ENCODE results near the gene COL27A1. TPM values are rescaled to one million over a fixed set of nuclear protein-coding genes. Genes with fewer than 3 reads are reported as not detected.

COL27A1 gene
- polyA plus RNA-seq, 1 of the 3 experiments (the other 2 are of a cell fraction), result 8.7 TPM

GRCh38 chr9:114276908-114277821, 121.8 kb downstream of the COL27A1 start (continued):
- TF ChIP-seq POLR2AphosphoS5 (IDR thresholded peaks at IDR 0.05; ENCODE audit: low read depth, low read length) (peak; percentile 35; the same call in 1 of the 2 replicates), YY1 (IDR thresholded peaks at IDR 0.05; ENCODE audit: low read depth) (no peak), REST (IDR thresholded peaks at IDR 0.05; ENCODE audit: low read depth, low read length) (no peak), JUND (IDR thresholded peaks at IDR 0.05) (peak; percentile 88), CHD2 (IDR thresholded peaks at IDR 0.05; ENCODE audit: low read length, partially characterized antibody) (no peak), TEAD4 (IDR thresholded peaks at IDR 0.05; ENCODE audit: borderline replicate concordance, insufficient read depth) (no peak), GABPA (IDR thresholded peaks at IDR 0.05; ENCODE audit: low read depth) (no peak), ELF1 (IDR thresholded peaks at IDR 0.05) (no peak), FOSL2 (IDR thresholded peaks at IDR 0.05; ENCODE audit: borderline replicate concordance, low read depth) (peak; percentile 94), NRF1 (IDR thresholded peaks at IDR 0.05; ENCODE audit: low read depth, low read length) (no peak)

DNA sequence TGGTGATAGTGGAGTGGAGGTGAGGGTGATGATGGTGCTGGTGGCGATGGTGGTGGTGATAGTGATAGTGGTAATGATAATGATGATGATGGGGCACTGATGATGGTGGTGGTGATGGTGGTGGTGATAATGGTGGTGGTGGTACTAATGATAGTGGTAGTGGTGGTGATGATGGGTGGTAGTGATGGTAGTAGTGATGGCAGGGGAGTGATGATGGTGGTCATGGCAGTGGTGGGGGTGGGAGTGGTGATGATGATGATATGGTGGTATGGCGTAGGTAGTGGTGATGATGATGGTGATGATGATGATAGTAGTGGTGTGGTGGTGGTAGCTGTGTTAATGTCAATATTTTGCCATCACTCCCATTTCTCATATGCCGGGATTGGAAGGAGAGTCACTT, 123.0 kb downstream of the COL27A1 start:
- POLR2A ChIA-PET, result no interaction called here
- peaks cover 8 to 24% of the 10 kb centered on the region in 2 experiments; a peak in 3 of 4 replicates for H3K4me1 ChIP-seq (ENCODE audit: control insufficient read depth in 1 of 2, insufficient read depth in 2 of 2, low read depth in 1 of 2, low read length in 1 of 2)
- no peak overlapping the region for H3K4me3 ChIP-seq (ENCODE audit: low read depth in 2 of 2, low read length in 1 of 2)
- no peaks in the 10 kb centered on the region for H3K9me2 ChIP-seq
- TF ChIP-seq JUND (IDR thresholded peaks at IDR 0.05), result no peak
- TF ChIP-seq RAD21 (IDR thresholded peaks at IDR 0.05; ENCODE audit: low read length), result no peak
- no peak for TF ChIP-seq SMC3 (IDR thresholded peaks at IDR 0.05; ENCODE audit: low read depth, low read length)
- TF ChIP-seq TCF12 (IDR thresholded peaks at IDR 0.05), result no peak
- no peak for TF ChIP-seq YY1 (IDR thresholded peaks at IDR 0.05; ENCODE audit: low read depth)
- no peak for TF ChIP-seq FOSL2 (IDR thresholded peaks at IDR 0.05; ENCODE audit: borderline replicate concordance, low read depth)
- TF ChIP-seq TEAD4 (IDR thresholded peaks at IDR 0.05; ENCODE audit: borderline replicate concordance, insufficient read depth), result no peak
- TF ChIP-seq NFIC (IDR thresholded peaks at IDR 0.05; ENCODE audit: borderline replicate concordance), result no peak
- TF ChIP-seq RCOR1 (IDR thresholded peaks at IDR 0.05; ENCODE audit: low read length), result no peak
- TF ChIP-seq SIN3A (IDR thresholded peaks at IDR 0.05; ENCODE audit: borderline replicate concordance, low read depth, low read length), result no peak
- TF ChIP-seq, protein P1, sequence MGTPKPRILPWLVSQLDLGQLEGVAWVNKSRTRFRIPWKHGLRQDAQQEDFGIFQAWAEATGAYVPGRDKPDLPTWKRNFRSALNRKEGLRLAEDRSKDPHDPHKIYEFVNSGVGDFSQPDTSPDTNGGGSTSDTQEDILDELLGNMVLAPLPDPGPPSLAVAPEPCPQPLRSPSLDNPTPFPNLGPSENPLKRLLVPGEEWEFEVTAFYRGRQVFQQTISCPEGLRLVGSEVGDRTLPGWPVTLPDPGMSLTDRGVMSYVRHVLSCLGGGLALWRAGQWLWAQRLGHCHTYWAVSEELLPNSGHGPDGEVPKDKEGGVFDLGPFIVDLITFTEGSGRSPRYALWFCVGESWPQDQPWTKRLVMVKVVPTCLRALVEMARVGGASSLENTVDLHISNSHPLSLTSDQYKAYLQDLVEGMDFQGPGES (IDR thresholded peaks at IDR 0.05; ENCODE audit: low read depth, low read length), result no peak
- TF ChIP-seq TAF1 (IDR thresholded peaks at IDR 0.05; ENCODE audit: borderline replicate concordance, low read depth, low read length), result no peak
- TF ChIP-seq USF2 (IDR thresholded peaks at IDR 0.05; ENCODE audit: borderline replicate concordance, low read depth, low read length), result no peak
- TF ChIP-seq GATA2 (CRISPR knock-in tag; IDR thresholded peaks at IDR 0.05), result no peak
- TF ChIP-seq, protein P2, sequence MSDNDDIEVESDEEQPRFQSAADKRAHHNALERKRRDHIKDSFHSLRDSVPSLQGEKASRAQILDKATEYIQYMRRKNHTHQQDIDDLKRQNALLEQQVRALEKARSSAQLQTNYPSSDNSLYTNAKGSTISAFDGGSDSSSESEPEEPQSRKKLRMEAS (IDR thresholded peaks at IDR 0.05; ENCODE audit: low read depth), result no peak
- no peak for TF ChIP-seq FOXM1 (IDR thresholded peaks at IDR 0.05; ENCODE audit: low read depth)
- no peaks in the 10 kb centered on the region for H3K36me3 ChIP-seq (replicated peaks in 1 of 2; ENCODE audit: control insufficient read depth in 1 of 2, insufficient read depth in 2 of 2, low read length in 1 of 2)
- H3K27me3 ChIP-seq (ENCODE audit: insufficient read depth), result no peaks in the 10 kb centered on the region
- peak overlapping the region in 1 of 2 experiments; percentile 51; a peak in 2 of 4 replicates for H3K27ac ChIP-seq (ENCODE audit: low read depth in 2 of 2, low read length in 1 of 2)
- H3K9ac ChIP-seq, result no peak overlapping the region
- no peaks in the 10 kb centered on the region for H3K9me3 ChIP-seq
- DNase-seq, result no peak
- 67% methylated on average over 3 of the region's 3 CpGs for WGBS (ENCODE audit: low lambda C conversion rate)
- no peaks in the 10 kb centered on the region for H3K79me2 ChIP-seq (ENCODE audit: insufficient read depth)
- no peak overlapping the region for H2AFZ ChIP-seq (ENCODE audit: low read depth)
- H3K4me2 ChIP-seq, result no peak overlapping the region
- peaks cover 11% of the 10 kb centered on the region for H3F3A ChIP-seq (replicated peaks; ENCODE audit: insufficient read depth)
- CTCF ChIA-PET, result interaction anchor here (0.6 to 3.7 kb wide), 5 partner anchors 8 to 196 kb away, joined by 3 to 19 read pairs (median 3); partner anchors contain the start of gene COL27A1
- H4K20me1 ChIP-seq (ENCODE audit: insufficient read depth), result no peaks in the 10 kb centered on the region
